ENCODE measurements around the gene HINFP. TPM values are rescaled to one million over a fixed set of nuclear protein-coding genes. Genes with fewer than 3 reads are reported as not detected.

Gene HINFP
- total RNA-seq (10 to 100 TPM; 22.3 to 26.1 TPM), total RNA-seq (25.4 to 49.8 reads per million in 2 donors)

GRCh38 chr11:119121008-119121810, at the start of gene HINFP:
TSS of gene HINFP (plus strand) at chr11:119121580. CDS start at chr11:119126945, 5,365 bp downstream.
- ATAC-seq (peak; percentile 99), DNase-seq (peak; percentile 97 to 100 (median 99))
- peak within 1 kb of the TSS; percentile 98 for H3K27ac Mint-ChIP-seq
- no peaks in the 10 kb centered on the region for H3K27me3 Mint-ChIP-seq
- no peaks in the 10 kb centered on the region for H3K36me3 Mint-ChIP-seq (ENCODE audit: low read depth)
- H3K4me1 Mint-ChIP-seq, result peaks cover 33% of the 10 kb centered on the region
- H3K9me3 ChIP-seq (ENCODE audit: control insufficient read depth, low read length, poor library complexity, severe bottlenecking), result no peaks in the 10 kb centered on the region
- H3K4me3 Mint-ChIP-seq, result peak within 1 kb of the TSS; percentile 99

GRCh38 chr11:119077839-119078238, 43.5 kb upstream of the HINFP start:
- Mint-ChIP-seq H3K4me1 (peaks cover under 1% of the 10 kb centered on the region), H3K36me3 (ENCODE audit: low read depth) (peaks cover 6% of the 10 kb centered on the region), H3K4me3 (no peak overlapping the region), H3K27ac (no peak overlapping the region), H3K27me3 (no peaks in the 10 kb centered on the region)
- no peak for ATAC-seq
- no peak for DNase-seq
- no peaks in the 10 kb centered on the region for H3K9me3 ChIP-seq (ENCODE audit: control insufficient read depth, low read length, poor library complexity, severe bottlenecking)

DNA sequence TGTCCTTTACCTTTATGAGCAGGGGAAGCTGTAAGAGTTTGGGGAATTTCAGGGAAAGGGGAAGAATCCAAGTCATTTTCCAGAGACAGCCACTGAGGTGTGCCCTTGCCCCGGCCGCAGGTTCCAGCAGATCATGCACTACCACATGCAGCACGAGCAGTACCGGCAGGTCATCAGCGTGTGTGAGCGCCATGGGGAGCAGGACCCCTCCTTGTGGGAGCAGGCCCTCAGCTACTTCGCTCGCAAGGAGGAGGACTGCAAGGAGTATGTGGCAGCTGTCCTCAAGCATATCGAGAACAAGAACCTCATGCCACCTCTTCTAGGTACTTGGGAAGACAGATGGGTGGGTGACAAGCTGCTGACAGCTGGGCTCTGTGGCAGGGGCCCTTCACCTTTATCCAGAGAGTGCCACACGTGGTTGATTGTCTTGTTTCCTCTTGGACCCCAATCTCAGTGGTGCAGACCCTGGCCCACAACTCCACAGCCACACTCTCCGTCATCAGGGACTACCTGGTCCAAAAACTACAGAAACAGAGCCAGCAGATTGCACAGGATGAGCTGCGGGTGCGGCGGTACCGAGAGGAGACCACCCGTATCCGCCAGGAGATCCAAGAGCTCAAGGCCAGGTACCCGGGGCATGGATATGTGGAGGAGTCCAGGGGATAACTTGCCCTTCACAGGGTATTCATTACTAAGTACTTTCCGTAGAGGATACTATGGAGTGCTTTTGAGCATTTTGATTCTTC, 42.5 kb upstream of the HINFP start:
- Mint-ChIP-seq H3K27ac (no peak overlapping the region), H3K36me3 (ENCODE audit: low read depth) (peaks cover 5% of the 10 kb centered on the region), H3K27me3 (no peaks in the 10 kb centered on the region), H3K4me3 (no peak overlapping the region), H3K4me1 (no peaks in the 10 kb centered on the region)
- ATAC-seq (no peak), DNase-seq (no peak)
- H3K9me3 ChIP-seq (ENCODE audit: control insufficient read depth, low read length, poor library complexity, severe bottlenecking), result no peaks in the 10 kb centered on the region

DNA sequence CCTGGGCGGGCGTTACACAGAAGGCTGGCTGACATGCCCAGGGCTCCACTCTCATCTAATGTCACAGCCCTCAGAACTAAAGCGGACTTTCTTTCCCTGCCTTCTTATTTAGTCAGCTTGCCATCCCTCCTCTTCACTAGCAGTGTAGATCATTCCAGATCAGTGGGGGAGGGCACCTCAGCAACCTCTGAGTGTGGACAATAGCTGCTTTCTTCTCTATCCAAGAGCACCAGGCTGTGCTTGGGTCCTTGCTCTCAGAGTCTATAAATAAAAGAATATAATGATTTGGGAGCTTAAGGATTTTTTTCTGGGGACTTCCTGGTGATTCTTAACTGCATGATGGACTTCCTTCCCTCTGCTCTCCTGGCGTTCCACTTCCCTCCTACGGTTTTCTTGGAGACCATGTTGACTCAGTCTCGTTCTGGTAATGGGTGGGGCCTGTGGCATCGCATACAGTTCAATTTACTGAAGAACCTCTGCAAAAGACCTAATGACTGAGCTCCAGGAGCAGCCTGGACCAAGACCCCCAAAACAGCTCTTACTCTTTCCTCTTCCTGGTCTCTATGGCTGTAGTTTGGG, 39.6 kb upstream of the HINFP start:
- H3K36me3 Mint-ChIP-seq (ENCODE audit: low read depth), result peaks cover 5% of the 10 kb centered on the region
- ATAC-seq, result no peak
- peak overlapping the region; percentile 9 for H3K4me3 Mint-ChIP-seq
- H3K27ac Mint-ChIP-seq, result peak overlapping the region; percentile 41
- DNase-seq, result no peak
- H3K27me3 Mint-ChIP-seq, result no peaks in the 10 kb centered on the region
- peaks cover 8% of the 10 kb centered on the region for H3K4me1 Mint-ChIP-seq
- H3K9me3 ChIP-seq (ENCODE audit: control insufficient read depth, low read length, poor library complexity, severe bottlenecking), result no peaks in the 10 kb centered on the region

- H3K4me3 Mint-ChIP-seq, result peak within 1 kb of the TSS; percentile 93
These were observed 36.5 kb upstream of the HINFP start, which contains the start of gene HMBS for GRCh38 chr11:119084663-119085436. TSS of gene HMBS (plus strand) at chr11:119084881. CDS start at chr11:119085034, 153 bp downstream.

DNA sequence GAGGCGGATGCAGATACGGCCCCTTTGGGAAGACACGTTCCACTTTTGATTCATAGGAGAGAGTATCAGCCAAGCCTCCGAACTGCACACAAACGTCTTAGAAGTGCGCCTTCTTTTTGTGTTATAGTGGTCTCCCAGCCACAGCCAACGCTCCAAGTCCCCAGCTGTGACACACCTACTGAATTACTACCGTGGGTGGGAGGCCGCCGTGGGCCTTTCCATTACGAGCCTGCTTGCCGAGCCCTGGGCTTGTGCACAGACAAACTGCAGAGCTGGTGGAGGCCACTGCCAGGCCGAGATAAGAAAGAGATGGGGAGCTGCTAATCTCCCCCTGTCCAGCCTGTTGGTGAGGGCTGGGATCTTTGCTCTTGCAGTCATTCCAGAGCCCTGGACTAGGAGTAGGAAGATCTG, 35.9 kb upstream of the HINFP start:
- Mint-ChIP-seq H3K4me1 (peaks cover 15% of the 10 kb centered on the region), H3K36me3 (ENCODE audit: low read depth) (peaks cover 3% of the 10 kb centered on the region), H3K27me3 (no peaks in the 10 kb centered on the region), H3K4me3 (peak overlapping the region; percentile 93), H3K27ac (peak overlapping the region; percentile 89)
- H3K9me3 ChIP-seq (ENCODE audit: control insufficient read depth, low read length, poor library complexity, severe bottlenecking), result no peaks in the 10 kb centered on the region
- DNase-seq (no peak), ATAC-seq (no peak)

More at GRCh38 chr11:119084663-119085436, 36.5 kb upstream of the HINFP start, which contains the start of gene HMBS:
- Mint-ChIP-seq H3K36me3 (ENCODE audit: low read depth) (peaks cover 3% of the 10 kb centered on the region), H3K27me3 (no peaks in the 10 kb centered on the region), H3K4me1 (peaks cover 15% of the 10 kb centered on the region), H3K27ac (peak within 1 kb of the TSS; percentile 89)
- peak; percentile 95 for ATAC-seq
- peak; percentile 75 to 85 (median 82) for DNase-seq
- H3K9me3 ChIP-seq (ENCODE audit: control insufficient read depth, low read length, poor library complexity, severe bottlenecking), result no peaks in the 10 kb centered on the region

GRCh38 chr11:119087123-119087522, 34.3 kb upstream of the HINFP start:
- Mint-ChIP-seq H3K27ac (no peak overlapping the region), H3K27me3 (no peaks in the 10 kb centered on the region), H3K4me3 (no peak overlapping the region), H3K36me3 (ENCODE audit: low read depth) (peaks cover under 1% of the 10 kb centered on the region), H3K4me1 (peaks cover 15% of the 10 kb centered on the region)
- no peaks in the 10 kb centered on the region for H3K9me3 ChIP-seq (ENCODE audit: control insufficient read depth, low read length, poor library complexity, severe bottlenecking)
- DNase-seq (no peak), ATAC-seq (no peak)

- Mint-ChIP-seq H3K36me3 (ENCODE audit: low read depth) (no peaks in the 10 kb centered on the region), H3K4me3 (no peak overlapping the region), H3K27me3 (no peaks in the 10 kb centered on the region), H3K27ac (no peak overlapping the region), H3K4me1 (peaks cover 15% of the 10 kb centered on the region)
- H3K9me3 ChIP-seq (ENCODE audit: control insufficient read depth, low read length, poor library complexity, severe bottlenecking), result no peaks in the 10 kb centered on the region
- DNase-seq, result no peak
- ATAC-seq, result no peak
These were observed 33.6 kb upstream of the HINFP start for GRCh38 chr11:119087747-119088241.

DNA sequence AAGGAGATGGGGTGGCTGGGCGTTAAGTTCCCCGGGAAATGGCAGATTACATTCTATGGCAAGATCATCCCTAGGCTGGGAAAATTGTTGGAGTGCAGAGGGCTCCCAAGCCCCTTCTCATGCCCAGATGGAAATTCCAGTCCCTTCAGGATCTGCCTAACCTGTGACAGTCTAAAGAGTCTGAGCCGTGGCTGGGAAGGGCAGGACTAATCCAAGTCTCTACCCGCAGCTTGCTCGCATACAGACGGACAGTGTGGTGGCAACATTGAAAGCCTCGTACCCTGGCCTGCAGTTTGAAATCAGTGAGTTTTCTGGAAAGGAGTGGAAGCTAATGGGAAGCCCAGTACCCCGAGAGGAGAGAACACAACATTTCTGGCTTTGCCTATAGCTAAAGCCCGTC, 33.0 kb upstream of the HINFP start:
- no peaks in the 10 kb centered on the region for H3K36me3 Mint-ChIP-seq (ENCODE audit: low read depth)
- H3K4me3 Mint-ChIP-seq, result no peak overlapping the region
- DNase-seq (no peak), ATAC-seq (no peak)
- H3K27me3 Mint-ChIP-seq, result no peaks in the 10 kb centered on the region
- H3K4me1 Mint-ChIP-seq, result peaks cover 18% of the 10 kb centered on the region
- H3K9me3 ChIP-seq (ENCODE audit: control insufficient read depth, low read length, poor library complexity, severe bottlenecking), result no peaks in the 10 kb centered on the region
- no peak overlapping the region for H3K27ac Mint-ChIP-seq

- no peak overlapping the region for H3K4me3 Mint-ChIP-seq
- peaks cover 24% of the 10 kb centered on the region for H3K4me1 Mint-ChIP-seq
- ATAC-seq, result no peak
- DNase-seq, result no peak
- no peaks in the 10 kb centered on the region for H3K9me3 ChIP-seq (ENCODE audit: control insufficient read depth, low read length, poor library complexity, severe bottlenecking)
- H3K27me3 Mint-ChIP-seq, result no peaks in the 10 kb centered on the region
- H3K36me3 Mint-ChIP-seq (ENCODE audit: low read depth), result no peaks in the 10 kb centered on the region
- no peak overlapping the region for H3K27ac Mint-ChIP-seq
These were observed 32.1 kb upstream of the HINFP start for GRCh38 chr11:119089319-119089718.

DNA sequence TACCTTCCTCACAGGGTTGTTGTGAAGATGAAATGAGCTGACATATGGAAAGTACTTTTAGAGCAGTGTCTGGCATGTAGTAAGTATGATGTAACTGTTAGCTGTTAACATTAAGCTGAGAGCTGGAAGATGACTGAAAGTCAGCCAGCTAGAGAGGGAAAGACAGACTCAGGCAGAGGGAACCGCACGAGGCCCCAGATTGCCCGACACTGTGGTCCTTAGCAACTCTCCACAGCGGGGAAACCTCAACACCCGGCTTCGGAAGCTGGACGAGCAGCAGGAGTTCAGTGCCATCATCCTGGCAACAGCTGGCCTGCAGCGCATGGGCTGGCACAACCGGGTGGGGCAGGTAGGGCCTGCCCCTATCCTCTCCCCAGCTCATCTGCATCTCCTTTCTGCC, 30.2 kb upstream of the HINFP start:
- DNase-seq (no peak), ATAC-seq (no peak)
- no peaks in the 10 kb centered on the region for H3K9me3 ChIP-seq (ENCODE audit: control insufficient read depth, low read length, poor library complexity, severe bottlenecking)
- Mint-ChIP-seq H3K36me3 (ENCODE audit: low read depth) (no peaks in the 10 kb centered on the region), H3K4me3 (no peak overlapping the region), H3K27ac (no peak overlapping the region), H3K4me1 (peaks cover 26% of the 10 kb centered on the region), H3K27me3 (no peaks in the 10 kb centered on the region)

- Mint-ChIP-seq H3K27ac (peak overlapping the region; percentile 97), H3K36me3 (ENCODE audit: low read depth) (peaks cover 4% of the 10 kb centered on the region), H3K4me1 (peaks cover 29% of the 10 kb centered on the region), H3K4me3 (peak overlapping the region; percentile 41), H3K27me3 (no peaks in the 10 kb centered on the region)
- DNase-seq, result no peak
- no peak for ATAC-seq
- H3K9me3 ChIP-seq (ENCODE audit: control insufficient read depth, low read length, poor library complexity, severe bottlenecking), result no peaks in the 10 kb centered on the region
These were observed 29.2 kb upstream of the HINFP start for GRCh38 chr11:119091966-119092879.
